ENCODE measurements around the gene C15orf39. TPM values are rescaled to one million over a fixed set of nuclear protein-coding genes. Genes with fewer than 3 reads are reported as not detected.
"Not testable (repeated sequence)": the region's sequence is repeated elsewhere in the genome, so short reads cannot be mapped to it uniquely, and the experiment has no call there.

The C15orf39 gene
- total RNA-seq, 1 donor from 2014 or later, result 2.6 TPM

GRCh38 chr15:75161106-75161916 lies 40.4 kb upstream of the C15orf39 start:
- Histone ChIP-seq H3K36me3 (ENCODE audit: control insufficient read depth in 3 of 3, insufficient read depth in 3 of 3, low read length in 3 of 3) (no peaks in the 10 kb centered on the region), H3K4me3 (ENCODE audit: low read length in 3 of 3) (no peak overlapping the region), H3K9me3 (ENCODE audit: control insufficient read depth in 3 of 3, low read length in 3 of 3) (no peaks in the 10 kb centered on the region), H3K4me1 (ENCODE audit: control insufficient read depth in 3 of 3, insufficient read depth in 3 of 3, low read length in 3 of 3) (no peaks in the 10 kb centered on the region), H3K9ac (ENCODE audit: low read depth in 1 of 3, low read length in 3 of 3) (no peak overlapping the region), H3K27ac (ENCODE audit: low read depth, low read length) (no peak overlapping the region), H3K27me3 (ENCODE audit: control insufficient read depth in 3 of 3, insufficient read depth in 3 of 3, low read length in 3 of 3) (no peaks in the 10 kb centered on the region)

GRCh38 chr15:75161917-75162414 lies 39.7 kb upstream of the C15orf39 start:
- no peak overlapping the region for H3K27ac ChIP-seq (ENCODE audit: low read depth, low read length)
- no peaks in the 10 kb centered on the region for H3K36me3 ChIP-seq (ENCODE audit: control insufficient read depth in 3 of 3, insufficient read depth in 3 of 3, low read length in 3 of 3)
- no peaks in the 10 kb centered on the region for H3K4me1 ChIP-seq (ENCODE audit: control insufficient read depth in 3 of 3, insufficient read depth in 3 of 3, low read length in 3 of 3)
- H3K9me3 ChIP-seq (ENCODE audit: control insufficient read depth in 3 of 3, low read length in 3 of 3), result no peaks in the 10 kb centered on the region
- no peak overlapping the region for H3K9ac ChIP-seq (ENCODE audit: low read depth in 1 of 3, low read length in 3 of 3)
- H3K4me3 ChIP-seq (ENCODE audit: low read length in 3 of 3), result no peak overlapping the region
- H3K27me3 ChIP-seq (ENCODE audit: control insufficient read depth in 3 of 3, insufficient read depth in 3 of 3, low read length in 3 of 3), result no peaks in the 10 kb centered on the region

- H3K4me3 ChIP-seq (ENCODE audit: low read length in 3 of 3), result no peak overlapping the region
These were observed 38.5 kb upstream of the C15orf39 start for GRCh38 chr15:75163150-75163564.

GRCh38 chr15:75164625-75165350 lies 36.9 kb upstream of the C15orf39 start:
- no peaks in the 10 kb centered on the region for H3K36me3 ChIP-seq (ENCODE audit: control insufficient read depth in 3 of 3, insufficient read depth in 3 of 3, low read length in 3 of 3)
- H3K4me3 ChIP-seq (ENCODE audit: low read length in 3 of 3), result no peak overlapping the region
- no peaks in the 10 kb centered on the region for H3K27me3 ChIP-seq (ENCODE audit: control insufficient read depth in 3 of 3, insufficient read depth in 3 of 3, low read length in 3 of 3)
- H3K4me1 ChIP-seq (ENCODE audit: control insufficient read depth in 3 of 3, insufficient read depth in 3 of 3, low read length in 3 of 3), result no peaks in the 10 kb centered on the region
- no peaks in the 10 kb centered on the region for H3K9me3 ChIP-seq (ENCODE audit: control insufficient read depth in 3 of 3, low read length in 3 of 3)
- H3K27ac ChIP-seq (ENCODE audit: low read depth, low read length), result no peak overlapping the region
- no peak overlapping the region for H3K9ac ChIP-seq (ENCODE audit: low read depth in 1 of 3, low read length in 3 of 3)

More at GRCh38 chr15:75163150-75163564, 38.5 kb upstream of the C15orf39 start:
- Histone ChIP-seq H3K9me3 (ENCODE audit: control insufficient read depth in 3 of 3, low read length in 3 of 3) (no peaks in the 10 kb centered on the region), H3K4me1 (ENCODE audit: control insufficient read depth in 3 of 3, insufficient read depth in 3 of 3, low read length in 3 of 3) (no peaks in the 10 kb centered on the region), H3K9ac (ENCODE audit: low read depth in 1 of 3, low read length in 3 of 3) (no peak overlapping the region), H3K27me3 (ENCODE audit: control insufficient read depth in 3 of 3, insufficient read depth in 3 of 3, low read length in 3 of 3) (no peaks in the 10 kb centered on the region), H3K27ac (ENCODE audit: low read depth, low read length) (no peak overlapping the region), H3K36me3 (ENCODE audit: control insufficient read depth in 3 of 3, insufficient read depth in 3 of 3, low read length in 3 of 3) (no peaks in the 10 kb centered on the region)

- not testable (repeated sequence) for H3K27ac ChIP-seq (ENCODE audit: low read depth, low read length); H3K4me1 ChIP-seq (ENCODE audit: control insufficient read depth in 3 of 3, insufficient read depth in 3 of 3, low read length in 3 of 3); H3K9me3 ChIP-seq (ENCODE audit: control insufficient read depth in 3 of 3, low read length in 3 of 3); H3K27me3 ChIP-seq (ENCODE audit: control insufficient read depth in 3 of 3, insufficient read depth in 3 of 3, low read length in 3 of 3); H3K36me3 ChIP-seq (ENCODE audit: control insufficient read depth in 3 of 3, insufficient read depth in 3 of 3, low read length in 3 of 3); H3K4me3 ChIP-seq (ENCODE audit: low read length in 3 of 3); H3K9ac ChIP-seq (ENCODE audit: low read depth in 1 of 3, low read length in 3 of 3)
These were observed 35.1 kb upstream of the C15orf39 start for GRCh38 chr15:75166489-75167063.

- Histone ChIP-seq H3K27ac (ENCODE audit: low read depth, low read length) (no peak overlapping the region), H3K4me1 (ENCODE audit: control insufficient read depth in 3 of 3, insufficient read depth in 3 of 3, low read length in 3 of 3) (no peaks in the 10 kb centered on the region), H3K36me3 (ENCODE audit: control insufficient read depth in 3 of 3, insufficient read depth in 3 of 3, low read length in 3 of 3) (no peaks in the 10 kb centered on the region), H3K9ac (ENCODE audit: low read depth in 1 of 3, low read length in 3 of 3) (no peak overlapping the region), H3K27me3 (ENCODE audit: control insufficient read depth in 3 of 3, insufficient read depth in 3 of 3, low read length in 3 of 3) (no peaks in the 10 kb centered on the region), H3K9me3 (ENCODE audit: control insufficient read depth in 3 of 3, low read length in 3 of 3) (no peaks in the 10 kb centered on the region), H3K4me3 (ENCODE audit: low read length in 3 of 3) (no peak overlapping the region)
These were observed 33.9 kb upstream of the C15orf39 start for GRCh38 chr15:75167588-75168350.

- no peaks in the 10 kb centered on the region for H3K36me3 ChIP-seq (ENCODE audit: control insufficient read depth in 3 of 3, insufficient read depth in 3 of 3, low read length in 3 of 3)
- H3K9me3 ChIP-seq (ENCODE audit: control insufficient read depth in 3 of 3, low read length in 3 of 3), result no peaks in the 10 kb centered on the region
- no peak overlapping the region for H3K27ac ChIP-seq (ENCODE audit: low read depth, low read length)
- no peaks in the 10 kb centered on the region for H3K27me3 ChIP-seq (ENCODE audit: control insufficient read depth in 3 of 3, insufficient read depth in 3 of 3, low read length in 3 of 3)
- no peak overlapping the region for H3K4me3 ChIP-seq (ENCODE audit: low read length in 3 of 3)
- no peaks in the 10 kb centered on the region for H3K4me1 ChIP-seq (ENCODE audit: control insufficient read depth in 3 of 3, insufficient read depth in 3 of 3, low read length in 3 of 3)
- H3K9ac ChIP-seq (ENCODE audit: low read depth in 1 of 3, low read length in 3 of 3), result no peak overlapping the region
These were observed 33.3 kb upstream of the C15orf39 start for GRCh38 chr15:75168374-75168773.

GRCh38 chr15:75170203-75170602 lies 31.5 kb upstream of the C15orf39 start:
- no peaks in the 10 kb centered on the region for H3K36me3 ChIP-seq (ENCODE audit: control insufficient read depth in 3 of 3, insufficient read depth in 3 of 3, low read length in 3 of 3)
- no peak overlapping the region for H3K9ac ChIP-seq (ENCODE audit: low read depth in 1 of 3, low read length in 3 of 3)
- H3K27me3 ChIP-seq (ENCODE audit: control insufficient read depth in 3 of 3, insufficient read depth in 3 of 3, low read length in 3 of 3), result no peaks in the 10 kb centered on the region
- H3K9me3 ChIP-seq (ENCODE audit: control insufficient read depth in 3 of 3, low read length in 3 of 3), result no peaks in the 10 kb centered on the region
- H3K4me1 ChIP-seq (ENCODE audit: control insufficient read depth in 3 of 3, insufficient read depth in 3 of 3, low read length in 3 of 3), result peaks cover 0 to 2% (median 0%) of the 10 kb centered on the region in 3 donors
- no peak overlapping the region for H3K27ac ChIP-seq (ENCODE audit: low read depth, low read length)
- no peak overlapping the region for H3K4me3 ChIP-seq (ENCODE audit: low read length in 3 of 3)

GRCh38 chr15:75170711-75171341 lies 30.9 kb upstream of the C15orf39 start:
- H3K36me3 ChIP-seq (ENCODE audit: control insufficient read depth in 3 of 3, insufficient read depth in 3 of 3, low read length in 3 of 3), result no peaks in the 10 kb centered on the region
- no peak overlapping the region for H3K9ac ChIP-seq (ENCODE audit: low read depth in 1 of 3, low read length in 3 of 3)
- H3K9me3 ChIP-seq (ENCODE audit: control insufficient read depth in 3 of 3, low read length in 3 of 3), result no peaks in the 10 kb centered on the region
- H3K4me1 ChIP-seq (ENCODE audit: control insufficient read depth in 3 of 3, insufficient read depth in 3 of 3, low read length in 3 of 3), result peaks cover 0 to 2% (median 0%) of the 10 kb centered on the region in 3 donors
- no peak overlapping the region for H3K4me3 ChIP-seq (ENCODE audit: low read length in 3 of 3)
- no peaks in the 10 kb centered on the region for H3K27me3 ChIP-seq (ENCODE audit: control insufficient read depth in 3 of 3, insufficient read depth in 3 of 3, low read length in 3 of 3)
- no peak overlapping the region for H3K27ac ChIP-seq (ENCODE audit: low read depth, low read length)

All from skeletal muscle tissue (tissue), 4 donors.